ENCODE data around the gene PPM1E.
"Not testable (repeated sequence)": the region's sequence is repeated elsewhere in the genome, so short reads cannot be mapped to it uniquely, and the experiment has no call there.

PPM1E gene

GRCh38 chr17:58920773-58921172 is 165.1 kb downstream of the PPM1E start:
- FAIRE-seq (peak; percentile 59), DNase-seq (ENCODE audit: extremely low spot score, insufficient read length, low read depth) (peak; percentile 5)

- DNase-seq (ENCODE audit: extremely low spot score, insufficient read length, low read depth) (no peak), FAIRE-seq (no peak)
Measured at GRCh38 chr17:58932956-58933355, 177.3 kb downstream of the PPM1E start.

DNA sequence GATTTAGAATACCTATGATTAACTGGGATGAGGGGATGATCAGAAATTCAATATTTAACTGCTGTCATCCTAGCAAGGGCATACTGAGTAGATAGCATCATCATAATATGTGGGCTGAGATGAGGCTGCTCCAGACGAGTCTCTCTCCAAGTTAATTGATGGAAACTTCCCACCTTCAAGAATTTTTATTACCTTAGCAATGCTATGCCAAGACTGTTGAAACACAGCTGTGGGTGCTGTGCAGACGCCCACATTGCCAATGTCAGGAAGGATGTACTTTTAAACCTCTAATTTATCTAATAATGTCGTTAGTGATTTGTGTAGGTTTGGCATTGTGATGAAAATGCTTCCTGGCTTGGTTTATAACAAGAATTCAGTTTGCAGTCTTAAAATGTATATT is 180.6 kb downstream of the PPM1E start:
- no peak for FAIRE-seq
- no peak for DNase-seq (ENCODE audit: extremely low spot score, insufficient read length, low read depth)

DNA sequence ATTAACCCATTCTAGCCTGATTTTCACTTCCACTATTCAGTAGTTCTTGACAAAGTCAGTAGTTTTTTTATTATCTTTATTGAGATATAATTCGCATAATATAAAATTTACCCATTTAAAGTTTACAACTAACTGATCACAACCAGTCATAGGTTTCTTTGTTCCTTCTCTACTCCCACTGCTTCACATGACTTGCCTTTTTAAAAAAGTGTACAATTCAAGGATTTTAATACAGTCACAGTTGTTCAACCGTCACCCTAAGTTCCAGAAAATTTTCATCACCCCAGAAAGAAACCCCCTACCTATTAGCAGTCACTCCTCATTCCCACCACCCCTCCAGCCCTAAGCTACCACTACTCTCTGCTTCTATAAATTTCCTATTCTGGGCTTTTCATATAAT is 188.5 kb downstream of the PPM1E start:
- DNase-seq (ENCODE audit: extremely low spot score, insufficient read length, low read depth), result no peak
- no peak for FAIRE-seq

DNA sequence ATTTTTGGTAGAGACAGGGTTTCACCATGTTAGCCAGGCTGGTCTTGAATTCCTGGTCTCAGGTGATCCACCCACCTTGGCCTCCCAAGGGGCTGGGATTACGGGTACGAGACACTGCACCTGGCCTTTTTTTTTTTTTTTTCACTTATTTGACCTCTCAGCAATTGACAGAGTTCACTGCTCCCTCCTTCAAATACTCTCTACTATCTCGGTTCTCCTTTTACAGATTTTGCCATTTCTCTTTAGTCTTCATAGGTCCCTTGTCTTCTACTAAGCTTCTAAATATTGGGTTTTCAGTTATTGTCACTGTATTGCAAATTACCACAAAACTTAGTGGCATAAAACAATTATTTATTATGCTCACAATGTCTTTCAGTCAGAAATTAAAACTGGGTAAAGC is 191.8 kb downstream of the PPM1E start:
- no peak for FAIRE-seq

GRCh38 chr17:58947824-58948223 is 192.2 kb downstream of the PPM1E start:
- FAIRE-seq, result no peak

More for the DNA sequence above, 191.8 kb downstream of the PPM1E start:
- no peak for DNase-seq (ENCODE audit: extremely low spot score, insufficient read length, low read depth)

DNA sequence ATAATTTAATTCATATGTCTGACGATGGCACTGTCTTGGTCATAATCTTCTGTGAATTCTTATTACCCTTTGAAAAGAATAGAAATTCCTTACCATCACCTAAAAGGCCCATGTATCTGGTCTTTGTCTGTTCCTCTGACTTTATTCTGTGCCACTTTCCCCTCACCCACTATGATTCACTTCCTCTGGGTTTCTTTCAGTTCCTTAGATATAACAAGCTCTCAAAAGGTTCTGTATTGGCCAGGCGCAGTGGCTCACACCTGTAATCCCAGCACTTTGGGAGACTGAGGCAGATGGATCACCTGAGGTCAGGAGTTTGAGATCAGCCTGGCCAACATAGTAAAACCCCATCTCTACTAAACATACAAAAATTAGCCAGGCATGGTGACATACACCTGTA is 198.7 kb downstream of the PPM1E start:
- not testable (repeated sequence) for DNase-seq (ENCODE audit: extremely low spot score, insufficient read length, low read depth); FAIRE-seq

More at GRCh38 chr17:58947824-58948223, 192.2 kb downstream of the PPM1E start:
- no peak for DNase-seq (ENCODE audit: extremely low spot score, insufficient read length, low read depth)

DNA sequence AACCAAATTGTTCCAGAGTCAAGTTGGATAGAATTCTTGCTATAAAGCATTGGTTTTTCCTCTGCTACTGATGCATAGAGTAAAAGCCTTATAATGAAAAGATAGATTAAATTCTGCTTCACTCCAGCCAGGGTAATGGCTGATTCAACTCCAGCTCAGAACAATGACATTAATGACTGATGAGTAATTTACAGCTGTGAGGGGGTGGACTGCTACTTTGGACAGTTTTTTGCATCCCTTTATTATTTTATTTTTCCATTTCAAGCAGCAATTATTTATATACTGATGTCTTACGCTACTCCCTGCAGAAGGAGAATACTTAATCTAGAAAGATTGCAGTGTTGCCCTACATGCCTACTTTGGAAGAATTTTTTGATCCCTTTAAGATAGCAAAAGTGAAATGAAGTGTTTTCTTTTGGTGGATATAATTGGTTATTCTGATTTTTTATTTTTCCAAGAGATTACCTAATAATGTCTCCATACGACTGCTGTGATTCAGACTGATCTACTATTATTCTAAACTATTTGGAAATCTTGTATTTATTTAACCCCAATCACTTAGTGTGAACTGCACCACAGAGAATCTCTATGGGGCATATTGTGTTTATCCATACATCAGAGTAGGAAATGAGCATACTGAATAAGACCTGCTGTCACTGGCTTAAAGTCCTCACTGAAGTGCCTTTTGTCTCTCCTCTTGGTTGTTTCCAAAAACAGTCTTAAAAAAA is 201.5 kb downstream of the PPM1E start:
- no peak for DNase-seq (ENCODE audit: extremely low spot score, insufficient read length, low read depth)
- FAIRE-seq, result no peak

DNA sequence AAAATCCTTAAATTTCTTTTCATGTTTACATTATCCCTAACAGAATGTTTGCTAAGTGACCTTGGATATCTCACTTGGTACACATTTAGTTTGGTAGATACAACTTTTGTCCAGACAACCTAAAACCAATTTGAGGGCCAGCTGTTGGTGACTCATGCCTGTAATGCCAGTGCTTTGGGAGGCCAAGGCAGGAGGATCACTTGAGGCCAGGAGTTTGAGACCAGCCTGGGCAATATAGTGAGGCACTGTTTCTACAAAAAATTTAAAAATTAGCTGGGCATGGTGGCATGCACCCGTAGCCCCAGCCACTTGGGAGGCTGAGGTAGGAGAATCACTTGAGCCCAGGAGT is 202.0 kb downstream of the PPM1E start:
- not testable (repeated sequence) for DNase-seq (ENCODE audit: extremely low spot score, insufficient read length, low read depth); FAIRE-seq

DNA sequence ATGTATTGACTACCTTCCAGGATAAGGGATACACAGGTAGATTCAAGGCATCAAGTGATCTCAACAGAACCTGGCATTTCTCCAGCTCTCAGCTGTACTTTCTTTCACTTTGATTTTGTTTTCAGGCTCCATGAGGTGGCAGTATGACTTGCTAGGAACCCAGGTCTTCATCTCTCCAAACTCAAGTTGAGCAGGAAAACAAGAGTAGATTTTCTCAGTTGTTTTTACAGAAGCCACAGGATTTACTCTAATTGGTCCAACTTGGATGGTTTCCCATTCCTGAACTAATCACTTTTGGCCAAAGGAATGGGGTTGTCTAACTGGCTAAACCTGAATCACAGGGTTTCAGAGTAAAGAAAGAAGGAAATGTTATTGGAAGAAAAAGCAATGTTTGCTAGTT is 204.4 kb downstream of the PPM1E start:
- DNase-seq (ENCODE audit: extremely low spot score, insufficient read length, low read depth) (peak; percentile 12), FAIRE-seq (peak; percentile 70)

DNA sequence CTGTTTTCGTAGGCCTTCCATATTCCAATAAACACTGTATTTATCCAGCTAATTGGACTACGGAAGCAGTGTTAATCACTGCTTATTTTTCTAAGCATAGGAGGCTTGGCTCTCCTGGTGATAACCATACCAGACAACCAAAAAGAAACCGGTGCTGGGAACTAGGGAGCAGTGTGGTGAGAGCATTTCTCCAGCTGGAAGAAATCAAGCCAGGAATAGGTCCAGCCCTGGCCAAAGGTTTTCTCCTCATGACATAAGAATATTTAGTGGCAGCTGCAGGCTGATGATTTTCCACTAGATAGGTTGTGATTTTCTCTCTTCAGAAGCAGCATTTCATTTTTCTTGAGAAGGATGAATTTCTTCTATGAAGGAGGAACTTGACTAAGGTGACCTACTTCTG is 209.6 kb downstream of the PPM1E start:
- FAIRE-seq (no peak), DNase-seq (ENCODE audit: extremely low spot score, insufficient read length, low read depth) (no peak)

GRCh38 chr17:58966208-58966607 is 210.6 kb downstream of the PPM1E start:
- DNase-seq (ENCODE audit: extremely low spot score, insufficient read length, low read depth) (no peak), FAIRE-seq (no peak)

GRCh38 chr17:58968426-58969061 is 212.9 kb downstream of the PPM1E start:
- no peak for DNase-seq (ENCODE audit: extremely low spot score, insufficient read length, low read depth)
- no peak for FAIRE-seq

DNA sequence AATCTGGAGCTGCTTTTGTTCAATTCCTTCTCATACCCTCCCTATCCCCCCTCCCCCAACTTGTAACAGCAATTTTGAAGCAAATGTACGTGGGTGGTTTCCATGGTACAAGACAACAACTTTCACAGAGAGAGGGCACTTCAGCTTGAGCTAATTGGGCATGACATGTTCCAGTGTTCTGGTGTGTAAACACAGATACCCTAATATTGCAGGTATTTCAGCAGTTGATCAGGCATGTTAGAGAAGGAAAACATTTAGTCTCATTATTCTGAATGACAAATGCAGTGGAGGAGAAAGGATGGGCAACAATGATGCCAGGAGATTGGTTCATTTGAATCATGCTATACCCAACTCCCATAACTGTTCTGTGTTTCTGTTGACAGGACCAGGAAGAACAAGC is 213.5 kb downstream of the PPM1E start:
- FAIRE-seq (no peak), DNase-seq (ENCODE audit: extremely low spot score, insufficient read length, low read depth) (no peak)

GRCh38 chr17:58969612-58970011 is 214.0 kb downstream of the PPM1E start:
- FAIRE-seq (no peak), DNase-seq (ENCODE audit: extremely low spot score, insufficient read length, low read depth) (no peak)

- DNase-seq (ENCODE audit: extremely low spot score, insufficient read length, low read depth) (no peak), FAIRE-seq (no peak)
Measured at GRCh38 chr17:58970609-58971450, 215.2 kb downstream of the PPM1E start.

- DNase-seq (ENCODE audit: extremely low spot score, insufficient read length, low read depth) (no peak), FAIRE-seq (peak; percentile 24)
Measured at GRCh38 chr17:58974354-58974753, 218.7 kb downstream of the PPM1E start.

- FAIRE-seq (no peak), DNase-seq (ENCODE audit: extremely low spot score, insufficient read length, low read depth) (no peak)
Measured at GRCh38 chr17:58976541-58976940, 220.9 kb downstream of the PPM1E start.

DNA sequence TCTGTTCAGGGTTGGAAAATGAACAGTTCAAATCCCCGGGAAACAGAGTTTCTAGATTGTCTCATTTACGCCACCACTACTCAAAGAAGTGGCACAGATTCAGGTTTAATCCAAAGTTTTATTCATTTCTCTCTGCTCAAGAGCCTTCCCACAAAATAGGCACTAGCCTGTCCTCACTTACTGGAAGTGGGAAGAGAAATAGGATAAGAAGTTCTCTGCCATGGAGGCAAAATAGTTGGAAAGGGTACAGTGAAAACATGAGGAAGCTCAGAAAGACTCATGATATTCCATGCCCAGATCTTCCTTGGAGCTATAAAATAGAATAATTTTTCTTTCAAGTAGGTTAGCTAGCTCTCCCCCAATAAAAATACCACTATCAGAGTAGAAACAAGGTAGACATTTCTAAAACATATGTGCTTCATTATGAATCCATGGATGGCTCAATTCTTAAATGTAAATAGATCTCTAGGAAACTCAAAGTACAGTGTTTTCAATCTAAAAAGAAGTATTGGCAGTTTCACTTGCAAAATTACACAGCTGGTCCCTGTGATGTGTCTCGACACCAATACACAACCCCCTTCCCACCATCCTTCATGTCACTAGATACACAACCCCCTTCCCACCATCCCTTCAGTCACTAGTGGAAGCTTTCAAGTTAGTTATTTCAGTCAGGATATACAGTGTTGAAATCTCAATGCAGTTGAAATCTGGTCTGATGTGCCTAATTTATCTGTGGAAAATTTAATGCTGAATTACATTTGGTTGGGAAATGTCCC is 225.2 kb downstream of the PPM1E start:
- DNase-seq (ENCODE audit: extremely low spot score, insufficient read length, low read depth) (no peak), FAIRE-seq (peak; percentile 5)

- FAIRE-seq, result no peak
- no peak for DNase-seq (ENCODE audit: extremely low spot score, insufficient read length, low read depth)
Measured at GRCh38 chr17:58982626-58983025, 227.0 kb downstream of the PPM1E start.

Data from GM18507 (cell line).